Bronchus fibroblast of lung (primary cell): Measurements from ENCODE around the gene ORC3. TPM values are rescaled to one million over a fixed set of nuclear protein-coding genes. Genes with fewer than 3 reads are reported as not detected.

Experiments used
- total RNA-seq: library from RNA; depleted of rRNA; stranded (reverse); fragments of >200 nt; gene quantifications from 2 replicates; pipeline ENCODE4 v1.2.3, GENCODE V29; 2015

The ORC3 gene
- 24.2 and 24.7 TPM in 2 replicates for total RNA-seq

DNA sequence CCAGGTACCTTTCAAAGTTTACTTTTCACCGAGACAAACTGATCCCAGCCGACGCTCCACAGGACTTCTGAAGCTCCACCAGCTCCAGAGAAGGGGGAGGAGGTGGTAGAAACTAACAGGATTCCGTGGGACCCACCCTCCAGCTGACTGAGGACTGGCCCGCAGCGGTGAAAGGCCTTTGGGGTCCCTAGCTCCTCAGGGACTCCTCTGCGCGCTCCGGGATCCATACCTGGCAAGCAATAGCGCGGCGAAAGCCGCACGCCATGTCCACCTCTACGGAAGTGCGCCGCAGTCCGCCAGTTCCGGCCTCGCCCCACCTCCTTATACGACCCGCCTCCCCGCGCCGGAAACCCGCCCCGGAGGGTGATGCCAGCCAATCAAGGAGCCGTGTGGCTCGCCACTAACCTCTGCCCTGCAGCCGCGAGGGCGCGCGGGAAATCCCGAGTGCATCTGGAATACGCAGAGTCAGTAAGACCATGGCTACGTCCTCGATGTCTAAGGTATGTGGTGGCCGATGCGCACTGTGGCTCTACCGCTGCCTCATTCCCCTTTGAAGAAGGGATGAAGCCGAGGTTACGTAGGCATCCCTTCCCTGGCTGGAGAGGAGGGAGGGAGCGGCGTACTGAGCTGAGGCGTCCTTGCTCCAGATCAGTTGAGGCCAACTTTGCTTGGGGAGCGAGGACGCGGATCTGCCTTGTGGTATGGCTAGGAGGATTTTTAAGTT, at the start of gene ORC3, which contains the start of gene RARS2:
TSS of gene ORC3 (plus strand) at position 443 of the 724 bp plus-strand sequence. CDS start at position 477, 34 bp downstream.
TSS of gene RARS2 (minus strand) at position 295 of the 724 bp plus-strand sequence. CDS start at position 265, 30 bp downstream.

DNA sequence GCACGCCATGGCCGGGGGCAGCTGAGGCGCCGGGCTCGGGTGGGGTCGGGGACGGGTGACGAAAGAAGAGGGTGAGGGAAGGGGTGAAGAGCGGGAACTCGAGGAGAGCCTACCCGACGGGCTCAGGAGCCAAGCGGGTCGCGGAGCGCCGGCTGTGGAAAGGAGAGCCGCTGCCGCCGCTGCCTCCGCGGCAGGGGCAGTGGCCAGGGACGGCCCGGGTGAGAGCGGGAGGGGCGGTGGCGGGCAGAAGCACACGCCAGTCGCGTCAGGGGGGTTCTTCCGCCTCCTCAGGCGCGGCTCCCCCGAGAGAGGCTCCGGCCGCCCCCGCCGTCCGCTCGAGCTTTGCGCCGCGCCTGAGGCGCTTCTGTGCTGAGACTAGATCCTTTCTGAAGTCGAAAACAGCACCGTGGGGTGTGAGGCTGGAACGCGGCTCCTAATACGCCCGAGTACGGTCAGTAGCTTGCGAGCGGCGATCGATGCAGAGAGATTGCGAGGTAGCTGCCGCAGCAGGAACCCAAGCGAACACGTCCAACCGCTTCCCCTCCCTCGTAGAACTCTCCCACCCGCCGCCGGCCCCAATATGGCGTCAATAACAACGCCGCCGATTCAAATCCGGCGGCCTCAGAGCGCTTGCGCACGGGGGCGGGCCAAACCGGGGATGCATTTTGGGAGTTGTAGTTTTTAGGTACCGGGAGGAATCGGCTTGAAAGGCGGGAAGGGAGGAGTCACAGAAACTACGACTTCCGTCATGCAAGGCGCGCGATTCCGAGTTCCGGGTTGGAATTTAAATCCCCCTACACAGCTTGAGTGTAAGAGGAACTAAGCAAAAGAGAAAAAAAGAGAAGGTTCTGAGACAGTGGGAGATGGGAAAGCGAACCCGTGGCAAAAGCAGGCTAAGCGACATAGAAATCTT, 112.0 kb downstream of the ORC3 start, which contains the start of gene AKIRIN2:
TSS of gene AKIRIN2 (minus strand) at position 558 of the 913 bp plus-strand sequence. CDS start at position 9, 549 bp downstream.

Other genes starting within 250 kb of the ORC3 start
- 0.34 and 0.74 TPM in 2 replicates for gene C6orf163, start 245.3 kb upstream of the ORC3 start, total RNA-seq
- 0.15 and 0.17 TPM in 2 replicates for gene CFAP206, start 182.2 kb upstream of the ORC3 start, total RNA-seq
- gene SLC35A1, start 117.2 kb upstream of the ORC3 start, total RNA-seq: 10.4 and 11.9 TPM in 2 replicates
- 33.4 and 35.6 TPM in 2 replicates for gene RARS2, start 148 bp upstream of the ORC3 start, total RNA-seq
- gene AKIRIN2, start 112.1 kb downstream of the ORC3 start, total RNA-seq: 18.5 and 23.2 TPM in 2 replicates